Measurements from ENCODE around the gene UBE2D3.
A peak's percentile ranks its signal among the peaks of the same experiment; 100 is the strongest.

The UBE2D3 gene

GRCh38 chr4:102791318-102791835 is 36.0 kb downstream of the UBE2D3 start:
- no peak for DNase-seq (ENCODE audit: low read depth, low spot score)

GRCh38 chr4:102789317-102789717 is 38.0 kb downstream of the UBE2D3 start:
- peak; percentile 56 for DNase-seq (ENCODE audit: low read depth, low spot score)

- DNase-seq (ENCODE audit: low read depth, low spot score) = no peak
Measured at GRCh38 chr4:102787944-102788343, 39.4 kb downstream of the UBE2D3 start.

GRCh38 chr4:102787096-102787881 is 40.1 kb downstream of the UBE2D3 start:
- no peak for DNase-seq (ENCODE audit: low read depth, low spot score)

- DNase-seq (ENCODE audit: low read depth, low spot score) = no peak
Measured at GRCh38 chr4:102786279-102786678, 41.1 kb downstream of the UBE2D3 start.

- DNase-seq (ENCODE audit: low read depth, low spot score) = no peak
Measured at GRCh38 chr4:102783006-102783405, 44.3 kb downstream of the UBE2D3 start.

- no peak for DNase-seq (ENCODE audit: low read depth, low spot score)
Measured at GRCh38 chr4:102781570-102781969, 45.8 kb downstream of the UBE2D3 start.

GRCh38 chr4:102780476-102781144 is 46.7 kb downstream of the UBE2D3 start:
- no peak for DNase-seq (ENCODE audit: low read depth, low spot score)

GRCh38 chr4:102779204-102779603 is 48.1 kb downstream of the UBE2D3 start:
- DNase-seq (ENCODE audit: low read depth, low spot score) = no peak

- DNase-seq (ENCODE audit: low read depth, low spot score) = no peak
Measured at GRCh38 chr4:102778720-102779119, 48.6 kb downstream of the UBE2D3 start.

GRCh38 chr4:102775805-102776204 is 51.5 kb downstream of the UBE2D3 start:
- no peak for DNase-seq (ENCODE audit: low read depth, low spot score)

- DNase-seq (ENCODE audit: low read depth, low spot score) = no peak
Measured at GRCh38 chr4:102774254-102774653, 53.1 kb downstream of the UBE2D3 start.

- no peak for DNase-seq (ENCODE audit: low read depth, low spot score)
Measured at GRCh38 chr4:102772738-102773340, 54.5 kb downstream of the UBE2D3 start.

GRCh38 chr4:102764901-102765300 is 62.5 kb downstream of the UBE2D3 start:
- no peak for DNase-seq (ENCODE audit: low read depth, low spot score)

- DNase-seq (ENCODE audit: low read depth, low spot score) = no peak
Measured at GRCh38 chr4:102761906-102762305, 65.4 kb downstream of the UBE2D3 start.

GRCh38 chr4:102761296-102761701 is 66.1 kb downstream of the UBE2D3 start:
- DNase-seq (ENCODE audit: low read depth, low spot score) = no peak

- DNase-seq (ENCODE audit: low read depth, low spot score) = peak; percentile 92
Measured at GRCh38 chr4:102760645-102761295, 66.6 kb downstream of the UBE2D3 start, which contains the start of gene MANBA. Gene MANBA (minus strand): TSS chr4:102760968. CDS start chr4:102760894, 74 bp downstream.

- DNase-seq (ENCODE audit: low read depth, low spot score) = peak; percentile 60
Measured at GRCh38 chr4:102759831-102760644, 67.3 kb downstream of the UBE2D3 start.

- no peak for DNase-seq (ENCODE audit: low read depth, low spot score)
Measured at GRCh38 chr4:102758241-102759160, 68.8 kb downstream of the UBE2D3 start.

GRCh38 chr4:102757681-102758080 is 69.7 kb downstream of the UBE2D3 start:
- no peak for DNase-seq (ENCODE audit: low read depth, low spot score)
